GM21529 (cell line): Measurements from ENCODE around the gene RAB22A.

Experiments used
- ATAC-seq: cut with Tn5 transposase; IDR thresholded peaks from one replicate; pipeline ENCODE4 v1.9.1; 2021; ENCODE audit not compliant: unreplicated experiment

Gene RAB22A

DNA sequence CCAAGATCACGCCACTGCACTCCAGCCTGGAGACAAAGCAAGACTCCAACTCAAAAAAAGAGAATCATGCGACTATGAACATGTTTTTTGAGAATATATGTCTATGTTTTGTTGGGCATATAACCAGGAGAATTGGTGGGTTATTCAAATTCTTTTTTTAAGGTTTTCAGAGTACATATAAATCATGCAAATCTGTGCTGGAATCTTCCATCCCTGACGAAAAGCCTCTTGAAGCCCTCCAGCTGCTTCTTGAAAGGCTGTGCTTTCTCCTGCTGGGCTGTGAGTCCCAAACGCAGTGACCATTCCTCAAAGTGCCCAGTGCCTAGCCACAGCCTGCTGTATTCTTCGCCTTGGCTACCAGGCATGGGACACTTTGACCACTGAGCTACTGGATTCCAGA, 9.2 kb upstream of the RAB22A start:
- ATAC-seq, result no peak

DNA sequence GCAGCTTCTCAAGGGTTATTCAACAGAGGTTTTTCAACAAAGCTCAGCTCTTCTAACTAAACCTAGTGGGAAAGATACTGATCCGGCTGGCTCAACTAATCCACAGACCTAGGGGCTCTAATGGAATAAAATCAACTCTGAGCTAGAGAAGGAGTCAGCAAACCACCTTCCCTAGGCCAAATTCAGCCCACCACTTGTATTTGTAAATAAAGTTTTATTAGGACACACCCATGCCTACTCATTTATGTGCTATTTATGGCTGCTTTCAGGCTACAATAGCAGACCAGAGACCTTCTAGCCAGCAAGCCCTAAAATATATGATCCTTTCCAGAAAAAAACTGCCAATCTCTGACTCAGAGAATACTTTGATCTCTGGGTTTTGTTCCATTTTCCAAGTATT, 6.0 kb upstream of the RAB22A start:
- ATAC-seq, result no peak

DNA sequence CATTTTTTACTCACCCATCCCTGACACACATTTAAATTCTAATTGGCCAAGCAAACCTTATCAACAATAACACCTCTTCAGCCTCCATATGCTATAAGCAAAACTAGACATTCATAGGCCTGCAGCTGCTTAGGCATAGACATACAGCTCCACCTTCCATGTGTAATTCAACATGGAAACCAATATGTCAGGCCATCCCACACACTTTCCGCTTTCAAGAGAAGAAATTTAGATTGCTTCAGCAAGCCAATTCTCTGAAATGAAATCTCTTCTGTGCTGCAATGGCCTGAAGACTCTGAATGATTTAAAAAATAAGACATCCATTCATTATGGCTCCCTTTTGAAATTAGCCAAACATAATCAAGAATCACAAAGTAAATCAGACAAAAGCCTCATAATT, 4.5 kb upstream of the RAB22A start:
- no peak for ATAC-seq

DNA sequence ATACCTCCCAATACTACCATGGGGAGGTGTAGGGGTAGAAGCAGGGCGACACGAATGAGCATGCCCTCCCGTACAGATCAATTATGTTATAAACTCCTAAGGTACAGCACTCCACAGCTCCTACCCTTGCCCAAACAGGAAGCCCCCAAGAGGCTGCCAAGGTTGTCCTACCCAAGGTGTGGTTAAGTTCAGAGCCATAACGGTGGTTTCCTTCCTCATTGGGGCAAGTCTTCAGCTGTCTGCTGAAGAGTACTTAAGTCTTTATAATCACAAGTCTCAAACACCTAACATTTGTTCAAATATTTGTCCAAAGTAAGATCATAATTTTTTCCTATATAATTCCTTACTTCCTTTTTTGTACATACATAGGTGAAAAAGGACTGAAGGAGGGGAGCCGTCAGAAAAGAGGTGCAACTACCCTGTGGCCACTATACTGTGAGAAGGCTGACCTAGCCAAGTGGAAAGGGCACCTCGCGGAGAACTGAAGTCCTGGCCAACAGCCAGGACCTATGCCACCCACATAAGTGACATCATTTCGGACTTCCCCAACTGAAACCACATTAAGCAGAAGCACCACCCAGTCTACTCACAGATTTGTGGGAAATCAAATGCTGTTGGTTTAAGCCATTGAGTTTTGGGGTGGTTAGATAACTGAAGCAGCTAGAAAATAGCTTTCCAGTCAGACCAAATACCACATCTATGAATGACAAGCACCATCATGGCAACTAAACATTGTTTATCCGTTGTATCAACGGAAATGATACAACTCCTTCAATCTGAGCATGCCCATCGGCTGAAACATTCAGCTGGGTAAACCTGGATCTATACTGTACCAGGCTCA, 2.9 kb upstream of the RAB22A start:
- ATAC-seq, result peak; percentile 25

DNA sequence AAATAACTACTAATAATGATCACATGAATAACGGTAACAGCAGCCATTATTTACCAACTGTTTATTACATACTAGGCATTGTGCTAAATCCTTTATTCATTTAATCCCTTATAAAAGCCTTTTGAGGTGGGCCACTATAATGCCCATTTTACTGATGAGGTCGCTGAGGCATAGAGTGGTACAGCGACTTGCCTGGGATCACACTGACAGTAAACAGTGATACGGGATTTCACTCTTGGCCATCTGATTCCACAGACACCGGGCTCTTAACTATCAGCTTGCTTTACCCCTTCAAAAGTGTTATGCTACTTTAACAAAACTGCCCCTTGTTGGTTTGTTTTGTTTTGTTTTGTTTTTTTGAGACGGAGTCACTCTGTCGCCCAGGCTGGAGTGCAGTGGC, 2.2 kb upstream of the RAB22A start:
- ATAC-seq, result no peak

DNA sequence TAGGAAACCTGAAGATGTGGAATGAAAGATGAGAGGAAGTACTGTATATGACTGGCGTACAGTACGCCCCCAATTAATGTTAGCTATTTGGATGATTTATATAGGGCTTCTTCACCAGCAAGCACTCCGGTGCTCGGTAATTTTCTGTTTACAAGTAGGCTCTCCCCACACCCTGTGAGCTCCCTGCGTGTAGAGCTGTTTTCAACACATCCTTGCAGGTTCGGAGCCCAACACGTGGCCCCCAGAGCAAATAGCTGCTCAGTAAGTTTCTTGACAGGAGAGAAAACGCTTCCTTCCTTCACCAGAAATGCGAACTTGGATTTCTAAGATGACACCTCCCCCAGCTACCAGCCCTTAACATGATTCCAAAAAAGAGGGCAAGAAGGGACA, 1.2 kb upstream of the RAB22A start:
- no peak for ATAC-seq

DNA sequence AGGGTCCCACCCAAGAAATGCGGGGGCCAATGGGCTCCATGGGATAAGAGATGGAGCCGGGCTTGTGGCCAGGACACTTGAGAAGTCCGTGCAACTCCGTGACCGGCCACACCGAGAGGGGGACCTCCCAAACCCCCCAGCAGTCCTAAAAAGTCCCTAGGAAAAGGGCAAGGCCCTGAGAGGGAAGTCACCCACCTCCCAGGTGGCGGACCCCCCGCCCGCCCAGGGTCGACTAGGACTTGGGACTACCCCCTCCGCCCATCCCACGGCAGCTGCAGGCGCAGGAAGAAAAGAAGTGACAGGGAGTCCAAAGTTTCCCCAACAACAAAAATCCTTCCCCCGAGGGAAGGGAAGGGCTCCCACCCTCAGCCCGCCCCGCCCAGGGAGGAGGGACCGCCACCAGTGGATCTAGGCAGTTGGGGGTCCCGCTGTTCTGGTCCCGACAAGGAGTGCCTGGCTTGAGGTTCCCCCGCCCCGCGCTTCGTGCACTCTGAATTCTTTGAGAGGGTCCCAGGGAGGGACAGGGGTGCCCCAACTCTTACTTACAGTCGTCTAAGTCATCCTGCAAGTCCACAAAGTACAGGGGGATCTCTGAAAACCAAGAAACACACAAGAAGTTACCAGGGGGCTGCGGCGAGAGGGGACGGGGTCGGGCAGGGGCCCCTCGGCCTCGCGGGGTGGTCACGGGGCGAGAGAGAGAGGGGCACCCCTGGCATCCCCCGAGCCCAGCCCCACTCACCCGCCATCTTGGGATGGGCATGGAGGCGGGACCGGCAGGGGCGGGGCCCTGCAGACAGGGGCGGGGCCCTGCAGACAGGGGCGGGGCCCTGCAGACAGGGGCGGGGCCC, 611 bp upstream of the RAB22A start:
- ATAC-seq, result peak; percentile 55

DNA sequence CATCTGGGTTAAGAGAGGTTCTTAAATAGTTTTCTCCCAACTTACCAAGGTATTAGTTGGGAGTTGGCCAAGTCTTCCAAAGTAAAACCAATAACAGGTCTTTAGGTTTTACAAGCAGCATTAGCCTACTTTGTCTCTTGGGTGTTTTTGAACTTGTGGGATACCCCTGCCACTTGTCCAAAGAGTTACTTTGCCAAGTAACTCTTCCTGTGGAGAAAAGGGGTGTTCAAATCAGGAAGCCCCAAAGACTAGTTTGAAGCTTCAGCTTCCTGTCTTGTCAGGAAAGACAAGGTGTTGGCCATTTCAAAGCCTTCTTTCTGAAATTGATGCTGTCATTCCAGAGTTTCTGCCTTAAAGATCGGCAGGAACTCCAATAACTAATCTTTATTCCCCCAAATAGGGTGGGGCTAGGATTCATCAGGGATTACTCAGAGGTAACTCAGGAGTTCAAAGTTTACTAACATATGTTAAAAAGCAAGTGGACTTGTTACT, 822 bp downstream of the RAB22A start:
- no peak for ATAC-seq

DNA sequence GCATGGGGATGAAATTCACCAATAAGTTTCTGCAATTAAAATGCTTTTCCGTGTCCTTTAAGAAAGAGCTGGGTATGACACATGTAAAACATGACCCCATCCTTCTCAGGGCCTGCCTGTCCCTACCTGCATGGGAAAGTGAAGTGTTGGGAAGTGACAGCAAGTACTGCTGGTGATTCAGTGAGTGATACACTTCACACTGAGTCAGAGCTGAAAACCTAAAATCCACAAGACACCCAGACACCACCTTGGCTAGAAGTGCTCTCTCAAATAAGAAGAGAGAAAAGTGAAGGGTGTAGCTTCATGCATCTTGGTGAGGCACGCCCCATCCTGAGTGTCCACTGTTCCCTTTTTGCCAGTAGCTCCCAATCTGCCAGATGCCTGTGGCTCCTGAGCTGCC, 3.3 kb downstream of the RAB22A start:
- no peak for ATAC-seq

DNA sequence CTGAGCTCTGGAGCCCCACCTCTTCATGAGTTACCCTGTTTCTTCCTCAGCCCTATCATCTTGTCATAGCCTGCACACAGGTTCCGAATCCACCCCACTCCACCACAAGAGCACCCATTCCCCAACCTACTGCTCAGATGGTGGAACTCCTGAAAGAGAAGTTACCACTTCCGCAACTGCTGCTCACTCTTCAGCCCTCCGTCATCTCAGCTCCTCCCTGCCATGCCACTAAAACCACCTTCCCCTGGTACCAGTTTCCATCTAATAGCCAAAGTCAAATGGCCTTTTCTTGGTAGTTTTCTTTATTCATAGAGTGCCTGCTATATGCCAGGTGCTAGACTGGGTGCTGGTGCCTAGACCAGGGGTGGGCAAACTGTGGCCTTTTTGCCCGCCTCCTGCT, 3.9 kb downstream of the RAB22A start:
- ATAC-seq, result no peak

DNA sequence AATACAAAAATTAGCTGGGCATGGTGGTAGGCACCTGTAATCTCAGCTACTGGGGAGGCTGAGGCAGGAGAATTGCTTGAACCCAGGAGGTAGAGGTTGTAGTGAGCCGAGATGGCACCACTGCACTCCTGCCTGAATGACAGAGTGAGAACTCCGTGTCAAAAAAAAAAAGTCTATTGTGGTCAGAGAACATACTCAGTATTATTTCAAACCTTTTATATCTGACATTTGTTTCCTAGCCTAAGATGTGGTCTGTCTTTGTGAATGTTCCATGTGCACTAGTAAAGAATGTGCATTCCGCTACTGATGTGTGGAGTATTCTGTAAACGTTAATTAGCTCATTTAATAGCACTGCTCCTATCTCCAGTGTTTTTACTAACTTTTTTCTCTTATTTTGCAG, 11.7 kb downstream of the RAB22A start:
- no peak for ATAC-seq

DNA sequence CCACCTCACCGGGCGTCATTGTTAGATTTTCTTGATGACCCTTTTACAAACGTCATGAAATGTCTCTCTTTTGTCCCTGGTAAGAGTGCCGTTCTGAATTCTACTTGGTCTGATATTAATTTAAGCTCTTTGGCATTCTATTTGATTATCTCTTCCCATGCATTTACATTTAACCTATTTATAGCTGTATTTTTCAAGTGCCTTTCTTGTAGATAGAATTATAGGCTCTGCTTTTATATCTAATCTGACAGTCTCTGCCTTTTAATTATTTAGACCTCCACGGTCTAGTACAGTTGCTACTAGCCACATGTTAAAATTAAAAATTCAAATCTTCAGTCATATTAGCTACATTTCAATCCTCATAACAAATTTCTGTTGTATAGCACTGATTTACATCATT, 12.6 kb downstream of the RAB22A start:
- ATAC-seq, result no peak

DNA sequence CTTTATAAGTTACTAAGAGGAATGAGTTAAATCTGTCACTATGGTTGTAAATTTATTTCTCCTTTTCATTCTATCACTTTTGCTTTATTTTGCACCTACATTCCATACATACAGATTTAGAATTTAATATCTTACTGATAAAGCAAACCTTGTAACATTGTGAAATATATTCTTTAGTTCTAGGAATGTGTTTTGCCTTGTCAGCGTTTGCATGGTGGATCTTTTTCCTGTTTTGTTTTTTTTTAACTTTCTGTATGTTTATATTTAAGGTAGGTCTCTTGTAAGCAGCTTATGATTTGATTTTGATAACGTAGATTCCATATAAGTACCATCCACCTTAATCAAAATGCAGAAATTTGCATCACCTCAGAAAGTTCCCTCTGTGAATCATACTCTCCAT, 16.4 kb downstream of the RAB22A start:
- ATAC-seq, result no peak

DNA sequence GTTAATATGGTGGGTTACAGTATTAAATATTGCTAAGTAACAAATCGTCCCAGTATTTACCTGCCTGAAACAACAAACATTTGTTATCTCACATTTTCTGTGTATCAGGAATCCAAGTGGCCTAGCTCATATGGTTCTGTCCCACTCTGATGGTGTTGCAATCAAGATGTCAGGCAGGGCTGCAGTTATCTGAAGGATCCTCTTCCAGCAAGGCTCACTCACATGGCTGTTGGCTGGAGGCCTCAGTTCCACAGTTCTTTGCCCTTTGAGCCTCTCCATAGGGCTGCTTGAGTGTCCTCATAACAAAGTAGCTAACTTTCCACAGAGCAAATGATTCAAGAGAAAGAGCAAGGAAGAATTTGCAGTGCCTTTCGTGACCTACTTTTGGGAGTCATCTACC, 17.7 kb downstream of the RAB22A start:
- no peak for ATAC-seq

DNA sequence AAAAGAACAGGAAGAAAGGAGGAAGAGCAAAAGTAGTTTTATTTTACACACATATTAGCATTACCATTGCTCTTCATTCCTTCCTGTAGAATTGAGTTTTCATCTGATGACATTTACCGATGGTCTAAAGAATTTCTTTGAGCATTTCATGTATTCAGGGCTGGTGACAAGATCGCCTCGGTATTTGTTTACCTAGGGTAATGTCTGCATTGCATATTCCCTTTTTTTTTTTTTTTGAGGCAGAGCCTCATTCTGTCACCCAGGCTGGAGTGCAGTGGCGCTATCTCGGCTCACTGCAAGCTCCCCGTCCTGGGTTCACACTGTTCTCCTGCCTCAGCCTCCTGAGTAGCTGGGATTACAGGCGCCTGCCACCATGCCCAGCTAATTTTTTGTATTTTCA, 19.3 kb downstream of the RAB22A start:
- no peak for ATAC-seq

DNA sequence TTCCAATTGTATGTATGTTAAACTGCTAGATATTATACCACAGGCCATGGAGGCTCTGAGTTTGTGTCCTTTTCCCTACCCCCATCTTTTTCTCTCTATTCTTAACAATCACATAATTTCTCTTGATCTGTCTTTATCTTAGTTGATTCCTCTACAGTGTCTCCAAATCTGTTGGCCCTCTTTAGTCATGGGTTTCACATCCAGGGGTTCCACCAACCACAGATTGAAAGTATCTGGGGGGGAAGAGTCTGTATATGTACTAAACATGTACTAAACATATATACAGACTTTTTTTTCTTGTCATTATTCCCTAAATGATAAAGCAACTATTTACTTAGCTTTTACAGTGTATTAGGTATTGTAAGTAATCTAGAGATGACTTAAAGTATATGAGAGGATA, 20.2 kb downstream of the RAB22A start:
- no peak for ATAC-seq

DNA sequence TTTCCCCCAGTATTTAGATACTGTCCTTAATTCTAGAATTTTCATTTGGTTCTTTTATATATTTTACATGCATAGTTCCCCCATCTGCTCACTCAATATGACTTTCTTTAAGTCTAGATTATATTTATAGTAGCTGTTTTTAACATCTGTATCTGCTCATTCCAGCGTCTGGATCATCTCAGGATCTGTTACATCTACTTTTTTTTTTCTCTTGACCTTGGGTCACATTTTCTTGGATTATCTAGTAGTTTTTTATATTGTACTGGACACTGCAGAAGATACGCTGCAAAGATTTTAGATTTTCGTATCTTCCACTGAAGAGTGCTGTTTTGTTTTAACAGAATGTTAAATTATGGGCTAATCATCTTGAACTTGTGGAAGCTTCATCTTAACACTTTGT, 20.7 kb downstream of the RAB22A start:
- ATAC-seq, result no peak

DNA sequence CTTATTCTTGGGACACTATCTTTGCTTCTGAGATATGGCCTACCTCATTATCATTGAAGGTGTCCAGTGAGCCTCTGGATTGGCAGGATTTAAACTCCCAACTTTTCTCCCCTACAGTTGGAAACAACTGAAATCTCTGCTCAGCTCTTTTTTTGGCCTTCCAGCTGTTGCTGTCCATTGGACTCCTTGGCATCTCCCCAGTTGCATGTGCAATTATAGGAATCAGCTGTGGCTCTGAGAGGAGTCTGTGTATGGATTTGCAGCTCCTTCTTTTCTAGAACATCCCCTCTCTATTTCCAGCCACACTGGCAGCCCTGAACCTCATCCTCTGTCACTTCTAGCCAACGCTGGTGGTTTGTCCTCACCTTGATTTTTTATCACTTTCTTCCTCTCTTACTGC, 21.2 kb downstream of the RAB22A start:
- no peak for ATAC-seq

DNA sequence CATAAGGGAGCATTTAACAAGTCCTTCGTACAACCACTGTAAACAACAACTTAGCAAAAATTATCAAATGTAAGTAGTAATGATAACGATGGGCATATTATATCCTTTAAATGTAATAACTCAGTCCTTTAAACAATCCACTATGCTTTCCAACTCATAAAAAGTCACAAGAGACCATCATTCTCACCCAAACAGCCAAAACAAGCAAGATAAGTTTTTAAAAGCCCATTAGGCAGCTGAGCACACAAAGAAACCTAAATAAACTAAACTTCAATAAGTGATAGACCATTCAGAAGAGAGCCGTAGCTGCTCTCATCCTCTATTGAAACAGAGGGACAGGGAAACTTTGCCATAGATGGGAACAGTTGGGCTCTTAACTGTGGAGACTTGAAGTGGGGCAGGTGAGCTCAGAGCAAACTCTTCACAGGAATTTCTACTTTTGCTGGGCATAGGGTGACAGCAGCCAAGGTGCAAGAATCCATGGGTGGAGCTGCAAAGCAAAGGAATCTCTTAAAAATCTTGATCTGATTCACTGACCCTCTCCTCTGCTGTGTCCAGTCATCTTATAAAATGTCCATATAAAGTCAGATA, 22.5 kb downstream of the RAB22A start:
- ATAC-seq, result no peak

DNA sequence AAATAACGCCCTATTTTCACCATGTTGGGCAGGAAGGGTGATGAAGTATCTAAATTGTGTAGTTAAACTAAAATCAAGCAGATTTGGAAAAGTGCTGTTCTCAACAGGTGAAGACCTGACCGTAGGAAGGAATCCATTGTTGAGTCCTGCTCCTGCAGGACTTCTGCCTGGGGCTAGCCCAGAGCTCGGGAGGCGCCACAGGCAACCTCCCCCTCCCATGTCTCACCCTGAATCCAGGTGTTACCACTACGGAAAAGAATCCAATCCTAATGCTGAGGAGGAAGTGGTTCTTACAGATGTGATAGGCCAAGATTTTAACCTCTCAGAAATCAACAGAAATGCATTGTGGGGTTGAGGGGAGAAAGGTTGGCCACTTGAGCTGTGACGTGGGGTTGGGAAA, 30.2 kb downstream of the RAB22A start:
- ATAC-seq, result no peak

DNA sequence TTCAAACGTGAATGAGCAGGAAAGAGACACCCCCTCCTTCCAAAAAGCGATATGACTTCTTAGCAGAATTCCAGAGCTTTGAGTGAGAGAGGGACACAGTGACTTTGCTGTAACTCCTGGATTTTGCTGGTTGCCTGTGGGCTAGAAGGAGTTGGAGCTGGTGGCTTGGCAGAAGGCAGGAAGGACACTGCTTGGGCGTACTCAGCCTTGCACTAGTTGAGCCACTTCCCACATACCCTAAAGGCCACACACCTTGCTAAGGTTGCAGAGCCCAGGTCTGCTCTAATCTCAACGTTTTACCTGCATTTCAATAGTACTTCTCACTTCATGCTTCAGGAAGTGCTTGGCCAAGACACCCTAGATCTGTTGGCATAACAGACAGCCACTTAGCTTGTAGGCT, 30.6 kb downstream of the RAB22A start:
- no peak for ATAC-seq

DNA sequence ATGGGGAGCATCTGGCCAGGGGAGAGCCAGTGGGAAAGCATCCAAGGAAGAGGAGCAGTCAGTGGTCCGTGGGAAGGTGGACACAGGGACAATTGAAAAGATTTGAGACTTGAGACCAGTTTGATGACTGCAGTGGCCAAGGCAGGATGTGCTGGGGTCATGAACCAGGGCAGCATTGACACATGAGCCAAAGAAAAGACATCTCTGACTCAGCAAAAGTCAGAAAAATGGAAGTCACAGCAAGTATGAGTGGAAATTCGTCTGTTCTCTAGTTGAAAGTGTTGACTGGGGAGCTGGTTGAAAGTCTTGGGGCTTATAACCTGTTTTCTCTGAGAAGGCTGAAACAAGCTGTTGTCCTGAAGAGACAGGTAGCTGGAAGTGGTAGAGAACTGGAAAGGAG, 31.3 kb downstream of the RAB22A start:
- ATAC-seq, result no peak
